Motor neuron (in vitro differentiated cells): ENCODE data around the gene ZNF366. TPM values are rescaled to one million over a fixed set of nuclear protein-coding genes. Genes with fewer than 3 reads are reported as not detected.
"Not testable (repeated sequence)": the region's sequence is repeated elsewhere in the genome, so short reads cannot be mapped to it uniquely, and the experiment has no call there.

Source experiments
- ATAC-seq, 8 experiments: fragments of 200-7000 bp; cut with Tn5 transposase; replicated peaks in 6 of 8; 2 replicates each; pipeline ENCODE4 v1.8.0; 2021; ENCODE audit warnings: mild to moderate bottlenecking in 8 of 8, moderate library complexity in 8 of 8
- H3K27ac ChIP-seq, 2 donors: fragments of 250-450 bp; sonication (Bioruptor Pico); 2 replicates each; pipeline ENCODE4 v1.9.0; 2021; ENCODE audit warnings: antibody characterized with exemption in 2 of 2, mild to moderate bottlenecking in 2 of 2, moderate library complexity in 1 of 2
- H3K4me1 ChIP-seq, 2 donors: fragments of 250-450 bp; sonication (Bioruptor Pico); replicated peaks in 1 of 2; 2 replicates each; pipeline ENCODE4 v1.6.1; 2021; ENCODE audit warnings: antibody characterized with exemption in 2 of 2, mild to moderate bottlenecking in 2 of 2, moderate library complexity in 1 of 2
- H3K4me3 ChIP-seq, 5 donors: fragments of 250-450 bp; sonication (Bioruptor Pico); 2 replicates each; pipeline ENCODE4 v1.9.0; 2021; ENCODE audit warnings: antibody characterized with exemption in 5 of 5, mild to moderate bottlenecking in 5 of 5, moderate library complexity in 4 of 5
- WGBS, 10 experiments: fragments of 450-650 bp; shearing (Covaris generic); methylation state at CpG; one replicate each; pipeline ENCODE4 v1.0.0; 2022; 5-methylcytosine and 5-hydroxymethylcytosine counted together
- in situ Hi-C, 9 experiments: fragments of 400-800 bp; cut with MboI; loops; one replicate each; pipeline ENCODE4 v1.15.0; 2021; ENCODE audit warnings: low sequenced_read_pairs in 9 of 9, low pct_unique_long_range_greater_than_20kb in 2 of 9; ENCODE audit not compliant: unreplicated experiment in 9 of 9
- total RNA-seq, 8 experiments: library from RNA; unstranded; fragments of 300-600 nt; gene quantifications; 2 replicates each; pipeline versions ENCODE4 v1.2.3 to v1.2.4, GENCODE V29; 2022

The ZNF366 gene
- total RNA-seq, 8 experiments from 2014 or later = 0.09 to 0.57 (median 0.19) TPM; not detected in 2

- Histone ChIP-seq H3K4me1 (no peaks in the 10 kb centered on the region), H3K4me3 (no peak overlapping the region), H3K27ac (no peak overlapping the region)
- in situ Hi-C loops = no loop called here
- 45 to 100% (median 95%) methylated on average over 1 to 5 of the region's 5 CpGs; no CpG with 5 or more reads in 2 of the 10 experiments for WGBS, 10 experiments
- ATAC-seq = no peak
Observed at GRCh38 chr5:72415616-72416325, 91.4 kb downstream of the ZNF366 start.

- Histone ChIP-seq H3K4me3 (no peak overlapping the region), H3K4me1 (no peaks in the 10 kb centered on the region), H3K27ac (no peak overlapping the region)
- WGBS, 10 experiments = 61 to 100% (median 88%) methylated on average over 1 to 4 of the region's 4 CpGs
- in situ Hi-C loops = no loop called here
- no peak for ATAC-seq
Observed at GRCh38 chr5:72412283-72413055, 94.7 kb downstream of the ZNF366 start.

- Histone ChIP-seq H3K4me3 (no peak overlapping the region), H3K27ac (no peak overlapping the region), H3K4me1 (no peaks in the 10 kb centered on the region)
- WGBS, 10 experiments = 33 to 100% (median 65%) methylated on average over 1 to 4 of the region's 4 CpGs; no CpG with 5 or more reads in 2 of the 10 experiments
- in situ Hi-C loops = no loop called here
- peak in 3 of 8 experiments; percentile 20 to 53 (median 21) for ATAC-seq
Observed at GRCh38 chr5:72410688-72411295, 96.4 kb downstream of the ZNF366 start.

GRCh38 chr5:72408603-72409002 is 98.6 kb downstream of the ZNF366 start:
- ATAC-seq = peak in 4 of 8 experiments; percentile 55 to 75 (median 70)
- Histone ChIP-seq H3K4me3 (no peak overlapping the region), H3K27ac (no peak overlapping the region), H3K4me1 (no peaks in the 10 kb centered on the region)
- in situ Hi-C loops = no loop called here
- WGBS, 10 experiments = 33 to 95% (median 63%) methylated on average over 1 to 4 of the region's 4 CpGs; no CpG with 5 or more reads in 2 of the 10 experiments

GRCh38 chr5:72408127-72408526 is 99.1 kb downstream of the ZNF366 start:
- Histone ChIP-seq H3K27ac (no peak overlapping the region), H3K4me1 (no peaks in the 10 kb centered on the region), H3K4me3 (no peak overlapping the region)
- no peak for ATAC-seq
- 40 to 85% (median 72%) methylated on average over 1 to 5 of the region's 5 CpGs; no CpG with 5 or more reads in 2 of the 10 experiments for WGBS, 10 experiments
- in situ Hi-C loops = no loop called here

GRCh38 chr5:72407541-72407940 is 99.7 kb downstream of the ZNF366 start:
- no peak for ATAC-seq
- no peak overlapping the region for H3K4me3 ChIP-seq
- no peaks in the 10 kb centered on the region for H3K4me1 ChIP-seq
- in situ Hi-C loops = no loop called here
- no peak overlapping the region for H3K27ac ChIP-seq
- WGBS, 10 experiments = 45 to 86% (median 68%) methylated on average over 1 to 2 of the region's 2 CpGs

- in situ Hi-C loops = no loop called here
- ATAC-seq = no peak
- H3K4me1 ChIP-seq = no peaks in the 10 kb centered on the region
- H3K27ac ChIP-seq = no peak overlapping the region
- 39 to 90% (median 75%) methylated on average over 1 to 3 of the region's 3 CpGs; no CpG with 5 or more reads in 1 of the 10 experiments for WGBS, 10 experiments
- H3K4me3 ChIP-seq = no peak overlapping the region
Observed at GRCh38 chr5:72407078-72407477, 100.1 kb downstream of the ZNF366 start.

GRCh38 chr5:72404771-72405170 is 102.4 kb downstream of the ZNF366 start:
- WGBS, 10 experiments = 74 to 100% (median 100%) methylated on average over 1 to 3 of the region's 3 CpGs
- H3K4me1 ChIP-seq, in situ Hi-C loops, H3K4me3 ChIP-seq, H3K27ac ChIP-seq, ATAC-seq: not testable (repeated sequence)

GRCh38 chr5:72402959-72403628 is 104.1 kb downstream of the ZNF366 start:
- ATAC-seq = no peak
- in situ Hi-C loops = no loop called here
- H3K4me1 ChIP-seq = no peaks in the 10 kb centered on the region
- no peak overlapping the region for H3K4me3 ChIP-seq
- WGBS, 10 experiments = 20 to 100% (median 81%) methylated on average over 1 to 4 of the region's 4 CpGs
- no peak overlapping the region for H3K27ac ChIP-seq

GRCh38 chr5:72402381-72402890 is 104.8 kb downstream of the ZNF366 start:
- H3K4me1 ChIP-seq = no peaks in the 10 kb centered on the region
- no peak overlapping the region for H3K27ac ChIP-seq
- peak in 3 of 8 experiments; percentile 40 to 92 (median 86) for ATAC-seq
- no peak overlapping the region for H3K4me3 ChIP-seq
- in situ Hi-C loops = no loop called here
- 0 to 90% (median 79%) methylated on average over 1 to 2 of the region's 2 CpGs for WGBS, 10 experiments

- H3K4me3 ChIP-seq = no peak overlapping the region
- no peaks in the 10 kb centered on the region for H3K4me1 ChIP-seq
- H3K27ac ChIP-seq = no peak overlapping the region
- in situ Hi-C loops = no loop called here
- 0 to 100% (median 33%) methylated on average over 1 of the region's 1 CpG; no CpG with 5 or more reads in 4 of the 10 experiments for WGBS, 10 experiments
- no peak for ATAC-seq
Observed at GRCh38 chr5:72400950-72401349, 106.3 kb downstream of the ZNF366 start.

- no peak for ATAC-seq
- in situ Hi-C loops = no loop called here
Observed at GRCh38 chr5:72397836-72398235, 109.4 kb downstream of the ZNF366 start.

More at GRCh38 chr5:72397836-72398235, 109.4 kb downstream of the ZNF366 start:
- whole genome bisulfite sequencing, 10 experiments = 50 to 91% (median 71%) methylated on average over 3 to 6 of the region's 6 CpGs
- Histone ChIP-seq H3K4me3 (no peak overlapping the region), H3K4me1 (no peaks in the 10 kb centered on the region), H3K27ac (no peak overlapping the region)
